CD1c-positive myeloid dendritic cell (primary cell): ENCODE results near the gene INPP5B.
"Not testable (repeated sequence)": the region's sequence is repeated elsewhere in the genome, so short reads cannot be mapped to it uniquely, and the experiment has no call there.

ENCODE experiments used
- DNase-seq: peaks from one replicate; pipeline ENCODE4 v3.0.0-alpha.2; 2016; ENCODE audit errors: extremely low spot score

INPP5B gene

GRCh38 chr1:37946703-37947360, at the start of gene INPP5B:
TSS of gene INPP5B (minus strand) at chr1:37947053. CDS start at chr1:37946308, 745 bp downstream.
- peak; percentile 68 for DNase-seq

- DNase-seq, result peak; percentile 39
Observed at GRCh38 chr1:37995751-37996345, 49.0 kb upstream of the INPP5B start.

GRCh38 chr1:37994886-37995566, 48.2 kb upstream of the INPP5B start:
- peak; percentile 73 for DNase-seq

GRCh38 chr1:37989361-37989930, 42.6 kb upstream of the INPP5B start:
- DNase-seq, result peak; percentile 82

- DNase-seq, result no peak
Observed at GRCh38 chr1:37987679-37988078, 40.8 kb upstream of the INPP5B start.

GRCh38 chr1:37983546-37983945, 36.7 kb upstream of the INPP5B start:
- no peak for DNase-seq

GRCh38 chr1:37978541-37978940, 31.7 kb upstream of the INPP5B start:
- DNase-seq, result no peak

- peak; percentile 44 for DNase-seq
Observed at GRCh38 chr1:37975083-37975482, 28.2 kb upstream of the INPP5B start.

GRCh38 chr1:37974567-37974966, 27.7 kb upstream of the INPP5B start:
- no peak for DNase-seq

GRCh38 chr1:37973684-37974083, 26.8 kb upstream of the INPP5B start:
- DNase-seq, result not testable (repeated sequence)

- DNase-seq, result no peak
Observed at GRCh38 chr1:37965301-37965700, 18.4 kb upstream of the INPP5B start.

- DNase-seq, result not testable (repeated sequence)
Observed at GRCh38 chr1:37964106-37964505, 17.3 kb upstream of the INPP5B start.

- no peak for DNase-seq
Observed at GRCh38 chr1:37958690-37959089, 11.8 kb upstream of the INPP5B start.

- no peak for DNase-seq
Observed at GRCh38 chr1:37955685-37956084, 8.8 kb upstream of the INPP5B start.

GRCh38 chr1:37954316-37954971, 7.6 kb upstream of the INPP5B start:
- DNase-seq, result no peak

GRCh38 chr1:37952738-37953137, 5.9 kb upstream of the INPP5B start:
- DNase-seq, result no peak

- no peak for DNase-seq
Observed at GRCh38 chr1:37951783-37952624, 5.2 kb upstream of the INPP5B start.

GRCh38 chr1:37951041-37951782, 4.4 kb upstream of the INPP5B start:
- DNase-seq, result peak; percentile 55

- no peak for DNase-seq
Observed at GRCh38 chr1:37949524-37950152, 2.8 kb upstream of the INPP5B start.

- DNase-seq, result no peak
Observed at GRCh38 chr1:37948841-37949240, 2.0 kb upstream of the INPP5B start.
